Measurements from ENCODE around the gene FAM200B.

Gene FAM200B

DNA sequence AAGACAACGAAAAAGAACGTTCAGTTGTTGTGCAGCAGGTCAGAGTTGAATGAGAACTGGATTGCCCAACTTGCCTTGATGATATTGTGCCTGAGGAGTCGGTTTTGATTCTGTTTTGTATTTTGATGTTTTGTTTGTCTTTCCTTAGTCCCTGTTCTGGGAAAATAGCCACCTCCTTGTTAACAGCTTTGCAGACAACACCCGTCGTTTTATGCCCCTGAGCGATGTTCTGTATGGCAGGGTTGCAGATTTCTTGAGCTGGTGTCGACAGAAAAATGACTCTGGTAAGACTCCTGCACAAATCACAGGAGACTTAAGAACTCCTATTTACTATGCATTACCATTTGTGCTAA is 25.7 kb downstream of the FAM200B start:
- TF ChIP-seq POLR2AphosphoS5 (IDR thresholded peaks at IDR 0.05; ENCODE audit: low read depth, low read length) (no peak), FOXP2 (optimal IDR thresholded peaks at IDR 0.05; ENCODE audit: borderline replicate concordance, extremely low read depth, extremely low read length, insufficient read depth) (no peak)

DNA sequence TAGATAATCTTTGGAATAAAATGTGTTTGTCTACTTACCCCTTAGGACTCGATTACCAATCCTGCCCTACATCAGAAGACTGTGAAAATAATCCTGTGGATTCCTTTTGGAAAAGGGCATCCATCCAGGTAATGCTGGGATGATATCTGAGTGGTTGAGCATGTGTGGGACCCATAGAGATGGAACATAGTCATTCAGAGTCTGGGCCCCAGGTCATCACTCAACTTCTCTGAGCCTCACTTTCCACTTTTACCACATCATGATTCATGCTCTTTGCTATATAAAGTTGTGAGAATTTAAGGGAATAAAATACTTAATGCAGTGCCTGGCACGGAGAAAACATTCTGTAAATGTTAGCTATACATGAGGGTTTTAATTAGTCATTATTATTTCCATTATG is 30.1 kb downstream of the FAM200B start:
- TF ChIP-seq TAF1 (IDR thresholded peaks at IDR 0.05; ENCODE audit: borderline replicate concordance, insufficient read depth, low read length), result no peak
- no peak for TF ChIP-seq SIN3A (IDR thresholded peaks at IDR 0.05; ENCODE audit: borderline replicate concordance, insufficient read depth, low read length)
- TF ChIP-seq POLR2AphosphoS5 (IDR thresholded peaks at IDR 0.05; ENCODE audit: low read depth, low read length), result no peak
- TF ChIP-seq, protein P1, sequence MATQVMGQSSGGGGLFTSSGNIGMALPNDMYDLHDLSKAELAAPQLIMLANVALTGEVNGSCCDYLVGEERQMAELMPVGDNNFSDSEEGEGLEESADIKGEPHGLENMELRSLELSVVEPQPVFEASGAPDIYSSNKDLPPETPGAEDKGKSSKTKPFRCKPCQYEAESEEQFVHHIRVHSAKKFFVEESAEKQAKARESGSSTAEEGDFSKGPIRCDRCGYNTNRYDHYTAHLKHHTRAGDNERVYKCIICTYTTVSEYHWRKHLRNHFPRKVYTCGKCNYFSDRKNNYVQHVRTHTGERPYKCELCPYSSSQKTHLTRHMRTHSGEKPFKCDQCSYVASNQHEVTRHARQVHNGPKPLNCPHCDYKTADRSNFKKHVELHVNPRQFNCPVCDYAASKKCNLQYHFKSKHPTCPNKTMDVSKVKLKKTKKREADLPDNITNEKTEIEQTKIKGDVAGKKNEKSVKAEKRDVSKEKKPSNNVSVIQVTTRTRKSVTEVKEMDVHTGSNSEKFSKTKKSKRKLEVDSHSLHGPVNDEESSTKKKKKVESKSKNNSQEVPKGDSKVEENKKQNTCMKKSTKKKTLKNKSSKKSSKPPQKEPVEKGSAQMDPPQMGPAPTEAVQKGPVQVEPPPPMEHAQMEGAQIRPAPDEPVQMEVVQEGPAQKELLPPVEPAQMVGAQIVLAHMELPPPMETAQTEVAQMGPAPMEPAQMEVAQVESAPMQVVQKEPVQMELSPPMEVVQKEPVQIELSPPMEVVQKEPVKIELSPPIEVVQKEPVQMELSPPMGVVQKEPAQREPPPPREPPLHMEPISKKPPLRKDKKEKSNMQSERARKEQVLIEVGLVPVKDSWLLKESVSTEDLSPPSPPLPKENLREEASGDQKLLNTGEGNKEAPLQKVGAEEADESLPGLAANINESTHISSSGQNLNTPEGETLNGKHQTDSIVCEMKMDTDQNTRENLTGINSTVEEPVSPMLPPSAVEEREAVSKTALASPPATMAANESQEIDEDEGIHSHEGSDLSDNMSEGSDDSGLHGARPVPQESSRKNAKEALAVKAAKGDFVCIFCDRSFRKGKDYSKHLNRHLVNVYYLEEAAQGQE (IDR thresholded peaks at IDR 0.05; ENCODE audit: insufficient read depth in 1 of 2, low read depth in 2 of 2, low read length in 2 of 2), result no peak
- no peak for TF ChIP-seq FOXP2 (optimal IDR thresholded peaks at IDR 0.05; ENCODE audit: borderline replicate concordance, extremely low read depth, extremely low read length, insufficient read depth)

DNA sequence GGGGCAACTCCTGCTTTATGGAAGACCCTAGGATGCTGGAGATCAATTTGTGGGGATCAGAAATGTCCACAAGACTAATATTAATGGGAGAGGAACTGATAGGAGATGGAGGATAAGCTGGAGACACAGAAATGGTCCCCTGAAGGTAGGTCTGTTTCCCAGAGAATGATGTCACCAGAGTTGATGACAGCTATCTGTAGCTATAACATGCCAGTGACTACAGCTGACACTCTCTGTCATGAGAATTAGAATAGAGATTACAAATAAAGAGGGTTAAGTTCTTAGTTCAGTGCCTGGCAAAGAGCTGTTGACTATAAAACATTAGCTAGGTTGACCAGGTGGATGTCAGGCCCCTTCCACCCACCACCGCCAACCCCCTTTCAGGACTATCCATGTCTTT is 30.6 kb downstream of the FAM200B start:
- TF ChIP-seq POLR2AphosphoS5 (IDR thresholded peaks at IDR 0.05; ENCODE audit: low read depth, low read length), result no peak
- no peak for TF ChIP-seq SIN3A (IDR thresholded peaks at IDR 0.05; ENCODE audit: borderline replicate concordance, insufficient read depth, low read length)

DNA sequence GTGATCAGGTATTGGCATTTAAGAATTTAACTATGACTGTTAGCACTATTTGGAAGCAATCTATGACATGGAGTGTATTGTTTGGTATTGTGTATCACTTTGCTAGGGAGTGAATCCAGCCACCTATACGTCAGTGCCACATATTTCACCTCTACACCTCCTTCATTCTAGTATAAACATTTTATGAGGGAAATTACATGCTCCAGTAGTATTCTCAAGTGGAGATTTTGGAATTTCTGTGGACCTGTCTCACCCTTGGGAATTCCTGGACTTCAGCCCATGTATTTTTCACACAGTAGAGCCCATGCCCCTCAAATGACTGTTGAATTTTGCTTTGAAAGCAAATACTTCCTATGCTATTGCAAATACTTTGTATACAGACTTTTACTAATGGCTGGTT is 32.5 kb downstream of the FAM200B start:
- TF ChIP-seq, protein P1 (IDR thresholded peaks at IDR 0.05; ENCODE audit: insufficient read depth in 1 of 2, low read depth in 2 of 2, low read length in 2 of 2), result no peak
- TF ChIP-seq POLR2AphosphoS5 (IDR thresholded peaks at IDR 0.05; ENCODE audit: low read depth, low read length) (no peak), TAF1 (IDR thresholded peaks at IDR 0.05; ENCODE audit: borderline replicate concordance, insufficient read depth, low read length) (no peak), SIN3A (IDR thresholded peaks at IDR 0.05; ENCODE audit: borderline replicate concordance, insufficient read depth, low read length) (no peak), FOXP2 (optimal IDR thresholded peaks at IDR 0.05; ENCODE audit: borderline replicate concordance, extremely low read depth, extremely low read length, insufficient read depth) (no peak)

DNA sequence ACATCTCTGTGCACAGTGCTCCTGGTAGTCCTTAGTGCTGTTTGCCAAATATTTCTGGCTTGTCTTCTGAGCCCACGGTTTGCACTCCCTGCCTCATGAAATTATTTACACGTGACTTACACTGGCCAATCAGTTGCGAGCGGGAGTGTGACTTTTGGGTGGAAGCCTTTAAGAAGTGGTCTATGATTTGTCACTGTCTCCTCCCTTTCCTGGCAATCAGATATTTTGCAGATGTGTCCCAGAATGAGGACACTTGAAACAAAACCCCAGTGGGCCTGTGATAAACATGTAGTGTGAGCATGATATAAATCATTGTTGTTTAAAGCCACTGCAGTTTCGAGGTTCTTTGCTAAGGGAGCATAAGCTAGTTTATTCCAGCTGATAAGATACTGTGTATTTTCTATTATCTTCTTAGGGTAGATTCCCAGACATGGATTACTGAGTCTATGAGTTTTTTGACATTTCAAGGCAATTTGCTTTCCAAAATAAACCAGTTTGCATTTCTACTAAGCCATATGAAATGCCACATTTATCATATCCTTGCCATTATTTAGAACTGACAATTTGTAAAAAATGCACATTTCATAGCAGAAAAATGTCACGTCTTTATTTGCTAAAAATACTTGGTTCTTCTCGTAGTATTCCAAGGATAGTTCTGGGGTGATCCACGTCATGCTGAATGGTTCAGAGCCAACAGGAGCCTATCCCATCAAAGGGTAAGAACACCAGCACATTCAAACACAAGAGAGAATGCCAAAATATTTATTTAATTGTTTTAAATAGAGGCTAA is 33.2 kb downstream of the FAM200B start:
- TF ChIP-seq POLR2AphosphoS5 (IDR thresholded peaks at IDR 0.05; ENCODE audit: low read depth, low read length) (no peak), TAF1 (IDR thresholded peaks at IDR 0.05; ENCODE audit: borderline replicate concordance, insufficient read depth, low read length) (no peak), SIN3A (IDR thresholded peaks at IDR 0.05; ENCODE audit: borderline replicate concordance, insufficient read depth, low read length) (no peak), FOXP2 (optimal IDR thresholded peaks at IDR 0.05; ENCODE audit: borderline replicate concordance, extremely low read depth, extremely low read length, insufficient read depth) (no peak)
- TF ChIP-seq, protein P1 (IDR thresholded peaks at IDR 0.05; ENCODE audit: insufficient read depth in 1 of 2, low read depth in 2 of 2, low read length in 2 of 2), result no peak

DNA sequence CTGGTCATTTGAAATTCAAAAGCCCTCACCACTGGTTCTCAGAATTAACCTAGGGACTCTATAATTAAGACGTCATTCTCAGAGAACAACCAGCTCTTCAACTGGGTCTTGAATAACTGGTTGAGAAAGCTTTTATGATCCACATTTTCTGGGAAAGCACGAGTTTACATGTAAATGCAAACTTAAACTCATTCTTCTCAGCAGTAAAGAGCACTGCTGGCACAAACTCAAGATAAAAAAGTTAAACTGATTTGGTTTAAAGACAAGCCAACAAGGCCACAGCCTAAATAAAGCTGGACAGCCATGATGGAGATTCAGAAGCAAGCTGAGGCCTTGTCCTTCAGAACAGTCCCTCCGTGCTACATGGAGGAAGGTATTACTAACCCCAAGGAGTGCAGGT is 34.5 kb downstream of the FAM200B start:
- TF ChIP-seq SIN3A (IDR thresholded peaks at IDR 0.05; ENCODE audit: borderline replicate concordance, insufficient read depth, low read length), result no peak
- TF ChIP-seq POLR2AphosphoS5 (IDR thresholded peaks at IDR 0.05; ENCODE audit: low read depth, low read length), result no peak

DNA sequence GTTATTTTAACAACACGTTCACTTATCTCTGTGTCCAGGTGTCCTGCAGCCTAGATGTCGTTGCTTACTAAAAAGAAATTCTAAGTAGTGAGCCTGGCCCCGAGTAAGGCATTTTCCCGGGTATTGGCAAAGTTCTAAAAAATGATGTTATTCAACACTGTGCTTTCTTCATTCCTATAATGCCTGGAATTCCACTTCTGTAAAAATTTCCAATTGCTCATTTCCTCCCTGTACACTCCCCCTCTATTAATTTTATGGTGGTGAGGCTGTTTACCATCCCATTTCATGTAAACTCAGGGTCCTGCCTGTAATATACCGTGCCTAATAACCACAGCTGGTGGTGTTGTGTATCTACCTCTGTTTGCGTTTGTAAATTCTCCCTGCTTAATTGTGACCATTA is 35.5 kb downstream of the FAM200B start:
- TF ChIP-seq TAF1 (IDR thresholded peaks at IDR 0.05; ENCODE audit: borderline replicate concordance, insufficient read depth, low read length) (no peak), POLR2AphosphoS5 (IDR thresholded peaks at IDR 0.05; ENCODE audit: low read depth, low read length) (no peak), SIN3A (IDR thresholded peaks at IDR 0.05; ENCODE audit: borderline replicate concordance, insufficient read depth, low read length) (no peak), FOXP2 (optimal IDR thresholded peaks at IDR 0.05; ENCODE audit: borderline replicate concordance, extremely low read depth, extremely low read length, insufficient read depth) (no peak)
- TF ChIP-seq, protein P1 (IDR thresholded peaks at IDR 0.05; ENCODE audit: insufficient read depth in 1 of 2, low read depth in 2 of 2, low read length in 2 of 2), result no peak

Measured in PFSK-1 (cell line).